ENCODE data around the gene NUP188.

Gene NUP188

DNA sequence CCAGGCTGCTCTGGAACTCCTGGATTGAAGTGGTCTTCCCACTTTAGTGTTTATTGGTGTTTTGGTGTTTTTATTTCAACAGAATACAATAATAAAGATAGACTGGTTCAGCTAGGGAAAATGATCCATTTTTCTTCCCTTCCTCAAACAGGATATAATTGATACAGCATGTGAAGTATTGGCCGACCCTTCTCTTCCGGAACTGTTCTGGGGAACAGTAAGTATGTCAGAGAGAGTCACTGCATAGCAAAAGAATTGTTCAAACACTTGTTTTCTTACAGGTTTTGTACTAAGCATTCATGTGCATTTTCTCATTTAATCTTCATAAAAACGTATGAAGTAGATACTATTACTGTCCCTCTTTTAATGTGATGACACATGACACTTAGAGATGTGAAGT lies 31.6 kb downstream of the NUP188 start:
- no peak overlapping the region for H3K27ac Mint-ChIP-seq
- H3K36me3 Mint-ChIP-seq (ENCODE audit: low read depth), result peaks cover 77% of the 10 kb centered on the region
- no peaks in the 10 kb centered on the region for H3K9me3 Mint-ChIP-seq

DNA sequence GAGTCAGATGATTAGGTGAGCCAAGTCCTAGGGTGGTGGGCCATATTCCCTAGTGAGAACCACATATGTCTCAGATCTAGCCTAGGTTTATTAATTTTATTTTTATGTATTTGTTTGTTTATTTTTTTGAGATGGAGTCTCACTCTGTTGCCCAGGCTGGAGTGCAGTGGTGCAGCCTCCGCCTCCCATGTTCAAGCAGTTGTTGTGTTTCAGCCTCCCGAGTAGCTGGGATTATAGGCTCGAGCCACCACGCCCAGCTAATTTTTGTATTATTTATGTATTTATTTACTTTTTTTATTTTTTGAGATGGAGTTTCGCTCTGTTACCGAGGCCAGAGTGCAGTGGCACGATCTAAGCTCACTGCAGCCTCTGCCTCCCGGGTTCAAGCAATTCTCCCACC lies 36.0 kb downstream of the NUP188 start:
- Mint-ChIP-seq H3K9me3 (no peaks in the 10 kb centered on the region), H3K27me3 (ENCODE audit: low read depth, poor library complexity) (peaks cover 2% of the 10 kb centered on the region), H3K4me1 (no peaks in the 10 kb centered on the region), H3K4me3 (no peak overlapping the region), H3K27ac (no peak overlapping the region), H3K36me3 (ENCODE audit: low read depth) (peaks cover 71% of the 10 kb centered on the region)
- no peak for DNase-seq
- TF ChIP-seq, protein P1, sequence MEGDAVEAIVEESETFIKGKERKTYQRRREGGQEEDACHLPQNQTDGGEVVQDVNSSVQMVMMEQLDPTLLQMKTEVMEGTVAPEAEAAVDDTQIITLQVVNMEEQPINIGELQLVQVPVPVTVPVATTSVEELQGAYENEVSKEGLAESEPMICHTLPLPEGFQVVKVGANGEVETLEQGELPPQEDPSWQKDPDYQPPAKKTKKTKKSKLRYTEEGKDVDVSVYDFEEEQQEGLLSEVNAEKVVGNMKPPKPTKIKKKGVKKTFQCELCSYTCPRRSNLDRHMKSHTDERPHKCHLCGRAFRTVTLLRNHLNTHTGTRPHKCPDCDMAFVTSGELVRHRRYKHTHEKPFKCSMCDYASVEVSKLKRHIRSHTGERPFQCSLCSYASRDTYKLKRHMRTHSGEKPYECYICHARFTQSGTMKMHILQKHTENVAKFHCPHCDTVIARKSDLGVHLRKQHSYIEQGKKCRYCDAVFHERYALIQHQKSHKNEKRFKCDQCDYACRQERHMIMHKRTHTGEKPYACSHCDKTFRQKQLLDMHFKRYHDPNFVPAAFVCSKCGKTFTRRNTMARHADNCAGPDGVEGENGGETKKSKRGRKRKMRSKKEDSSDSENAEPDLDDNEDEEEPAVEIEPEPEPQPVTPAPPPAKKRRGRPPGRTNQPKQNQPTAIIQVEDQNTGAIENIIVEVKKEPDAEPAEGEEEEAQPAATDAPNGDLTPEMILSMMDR (IDR thresholded peaks at IDR 0.05), result no peak

More for the DNA sequence above, 31.6 kb downstream of the NUP188 start:
- TF ChIP-seq, protein P1 (IDR thresholded peaks at IDR 0.05), result no peak
- DNase-seq, result no peak
- Mint-ChIP-seq H3K4me3 (no peak overlapping the region), H3K27me3 (ENCODE audit: low read depth, poor library complexity) (no peaks in the 10 kb centered on the region), H3K4me1 (no peaks in the 10 kb centered on the region)

DNA sequence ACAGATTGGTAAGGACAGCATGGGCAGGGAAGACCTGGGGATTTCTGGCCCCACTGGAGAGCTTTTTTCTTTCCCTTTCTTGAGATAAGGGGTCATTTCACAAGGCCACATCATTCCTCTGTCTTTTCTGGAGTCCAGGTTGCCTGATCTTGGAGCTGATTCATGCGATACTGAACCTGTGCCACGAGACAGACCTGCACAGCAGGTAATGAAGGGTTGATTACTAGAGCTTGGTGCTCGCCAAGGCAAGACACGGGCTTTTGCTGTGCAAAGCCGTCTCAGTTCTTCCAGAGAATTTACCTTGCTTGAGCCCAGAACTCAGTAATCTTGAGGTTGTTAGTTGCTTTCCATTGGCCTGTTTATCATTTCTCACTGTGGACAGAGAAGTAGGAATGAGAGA lies 39.2 kb downstream of the NUP188 start:
- peak overlapping the region; percentile 9 for H3K27ac Mint-ChIP-seq
- no peak overlapping the region for H3K4me3 Mint-ChIP-seq
- no peak for DNase-seq
- H3K4me1 Mint-ChIP-seq, result no peaks in the 10 kb centered on the region
- H3K27me3 Mint-ChIP-seq (ENCODE audit: low read depth, poor library complexity), result peaks cover 2% of the 10 kb centered on the region
- TF ChIP-seq, protein P1 (IDR thresholded peaks at IDR 0.05), result no peak
- H3K36me3 Mint-ChIP-seq (ENCODE audit: low read depth), result peaks cover 52% of the 10 kb centered on the region
- no peaks in the 10 kb centered on the region for H3K9me3 Mint-ChIP-seq

DNA sequence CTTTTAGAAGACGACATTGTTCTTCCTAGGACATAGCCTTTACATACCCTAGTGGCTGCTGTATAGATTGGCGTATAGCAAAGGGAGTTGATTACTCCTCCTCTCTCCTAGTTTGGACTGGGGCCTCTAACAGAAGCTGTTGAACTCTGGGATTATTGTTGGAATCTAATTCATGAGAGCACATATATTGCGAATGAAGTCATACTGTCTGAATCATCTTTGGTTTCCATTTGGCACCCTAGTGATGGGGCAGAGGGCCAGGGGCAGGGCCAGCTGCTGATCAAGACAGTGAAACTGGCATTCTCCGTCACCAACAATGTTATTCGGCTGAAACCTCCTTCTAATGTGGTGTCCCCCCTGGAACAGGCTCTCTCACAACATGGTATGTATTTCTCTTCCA lies 40.3 kb downstream of the NUP188 start:
- no peaks in the 10 kb centered on the region for H3K9me3 Mint-ChIP-seq
- no peaks in the 10 kb centered on the region for H3K4me1 Mint-ChIP-seq
- no peak overlapping the region for H3K27ac Mint-ChIP-seq
- no peak for DNase-seq
- TF ChIP-seq, protein P1 (IDR thresholded peaks at IDR 0.05), result no peak
- H3K36me3 Mint-ChIP-seq (ENCODE audit: low read depth), result peaks cover 48% of the 10 kb centered on the region
- no peak overlapping the region for H3K4me3 Mint-ChIP-seq
- H3K27me3 Mint-ChIP-seq (ENCODE audit: low read depth, poor library complexity), result peaks cover 2% of the 10 kb centered on the region

DNA sequence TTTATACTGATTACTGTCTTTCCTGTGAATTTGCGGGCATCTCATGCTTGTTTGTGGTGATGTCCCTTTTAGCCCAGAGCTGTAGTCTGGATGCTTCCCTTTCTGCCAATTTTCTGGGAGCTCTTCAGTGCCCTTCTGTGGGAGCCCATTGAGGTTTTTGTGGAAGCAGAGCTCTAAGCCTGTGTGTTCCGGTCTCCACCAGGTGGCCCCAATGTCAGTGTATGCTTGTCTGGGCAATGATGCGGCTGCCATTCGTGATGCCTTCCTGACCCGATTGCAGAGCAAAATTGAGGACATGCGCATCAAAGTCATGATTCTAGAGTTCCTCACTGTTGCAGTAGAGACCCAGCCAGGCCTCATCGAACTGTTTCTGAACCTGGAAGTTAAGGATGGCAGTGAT lies 45.5 kb downstream of the NUP188 start:
- H3K27me3 Mint-ChIP-seq (ENCODE audit: low read depth, poor library complexity), result no peaks in the 10 kb centered on the region
- H3K4me3 Mint-ChIP-seq, result no peak overlapping the region
- TF ChIP-seq, protein P1 (IDR thresholded peaks at IDR 0.05), result no peak
- no peak for DNase-seq
- H3K4me1 Mint-ChIP-seq, result no peaks in the 10 kb centered on the region
- no peak overlapping the region for H3K27ac Mint-ChIP-seq
- H3K9me3 Mint-ChIP-seq, result no peaks in the 10 kb centered on the region
- H3K36me3 Mint-ChIP-seq (ENCODE audit: low read depth), result peaks cover 66% of the 10 kb centered on the region

DNA sequence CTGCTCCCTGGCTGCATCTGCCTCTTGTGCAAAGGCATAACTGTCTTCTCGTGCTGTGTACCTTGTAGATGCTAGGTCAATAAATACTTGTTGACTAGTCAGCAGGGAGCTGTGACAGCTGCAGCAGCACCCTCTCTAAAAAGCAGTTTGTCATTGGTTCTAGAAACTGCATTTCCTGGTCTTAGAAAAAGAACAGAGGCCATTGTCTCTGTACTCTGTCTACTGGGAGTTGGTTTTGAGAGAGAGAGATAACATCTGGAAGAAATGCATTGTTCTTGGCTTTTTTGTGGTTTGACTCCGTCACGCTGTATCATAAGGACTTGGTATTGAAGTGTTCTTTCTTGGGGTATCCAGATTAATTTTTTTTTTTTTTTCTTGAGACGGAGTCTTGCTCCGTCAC lies 48.3 kb downstream of the NUP188 start:
- Mint-ChIP-seq H3K9me3 (no peaks in the 10 kb centered on the region), H3K4me3 (no peak overlapping the region), H3K27ac (no peak overlapping the region), H3K4me1 (no peaks in the 10 kb centered on the region), H3K36me3 (ENCODE audit: low read depth) (peaks cover 82% of the 10 kb centered on the region), H3K27me3 (ENCODE audit: low read depth, poor library complexity) (no peaks in the 10 kb centered on the region)
- TF ChIP-seq, protein P1 (IDR thresholded peaks at IDR 0.05), result no peak
- DNase-seq, result no peak
